Fibroblast of lung (primary cell): ENCODE data around the gene CFAP57. TPM values are rescaled to one million over a fixed set of nuclear protein-coding genes. Genes with fewer than 3 reads are reported as not detected.

ENCODE experiments used
- DNase-seq, 2 donors: peaks; one replicate each; pipeline versions ENCODE4 v3.0.0 to v3.0.0-alpha.2; 2010; ENCODE audit warnings: low read depth in 2 of 2
- H2AFZ ChIP-seq: 2 replicates; pipeline ENCODE4 v1.5.1; 2012; ENCODE audit warnings: low read length, control low read depth, inconsistent platforms
- H3K27ac ChIP-seq: 2 replicates; pipeline ENCODE4 v1.5.1; 2011; ENCODE audit warnings: low read length, control low read depth; ENCODE audit not compliant: insufficient read depth
- H3K27me3 ChIP-seq: 2 replicates; pipeline ENCODE4 v1.5.1; 2011; ENCODE audit warnings: mild to moderate bottlenecking, low read length; ENCODE audit not compliant: control insufficient read depth, insufficient read depth
- H3K36me3 ChIP-seq: 2 replicates; pipeline ENCODE4 v1.5.1; 2011; ENCODE audit warnings: low read length; ENCODE audit not compliant: control insufficient read depth, insufficient read depth
- H3K4me1 ChIP-seq: 2 replicates; pipeline ENCODE4 v1.5.1; 2011; ENCODE audit warnings: low read length; ENCODE audit not compliant: control insufficient read depth, insufficient read depth; ENCODE audit errors: extremely low read depth
- H3K4me2 ChIP-seq: 2 replicates; pipeline ENCODE4 v1.5.1; 2011; ENCODE audit warnings: low read length, control low read depth; ENCODE audit not compliant: insufficient read depth; ENCODE audit errors: extremely low read depth
- H3K4me3 ChIP-seq, 4 experiments: fragments of 200-600 bp in 1 of 4; sonication (generic) in 1 of 4; replicated peaks in 1 of 4; 2 replicates each; pipeline ENCODE4 v1.5.1; 2011 to 2016; ENCODE audit warnings: low read length in 4 of 4, low read depth in 3 of 4, mild to moderate bottlenecking in 3 of 4, control low read depth in 2 of 4, inconsistent platforms in 1 of 4, mixed read lengths in 1 of 4; ENCODE audit not compliant: insufficient read depth in 1 of 4; ENCODE audit errors: control extremely low read depth in 1 of 4
- H3K79me2 ChIP-seq: 2 replicates; pipeline ENCODE4 v1.5.1; 2012; ENCODE audit warnings: mild to moderate bottlenecking, low read length, inconsistent platforms; ENCODE audit not compliant: control insufficient read depth, insufficient read depth
- H3K9ac ChIP-seq: 2 replicates; pipeline ENCODE4 v1.5.1; 2011; ENCODE audit warnings: mild to moderate bottlenecking, low read length, control low read depth; ENCODE audit not compliant: insufficient read depth
- H3K9me3 ChIP-seq: 2 replicates; pipeline ENCODE4 v1.5.1; 2012; ENCODE audit warnings: low read depth, low read length; ENCODE audit not compliant: control insufficient read depth, insufficient read depth
- H4K20me1 ChIP-seq: 2 replicates; pipeline ENCODE4 v1.5.1; 2011; ENCODE audit warnings: low read length; ENCODE audit not compliant: control insufficient read depth, insufficient read depth; ENCODE audit errors: extremely low read depth
- CTCF ChIP-seq, 2 donors: IDR thresholded peaks in 1 of 2; conservative IDR thresholded peaks in 1 of 2; 1 replicate in 1 of 2; 2 replicates in 1 of 2; pipeline ENCODE4 v1.5.1; 2011 to 2012; ENCODE audit warnings: low read length in 2 of 2, control low read depth in 1 of 2, inconsistent platforms in 1 of 2, low read depth in 1 of 2, mild to moderate bottlenecking in 1 of 2
- EZH2 ChIP-seq: IDR thresholded peaks from 2 replicates; pipeline ENCODE4 v1.5.1; 2012; ENCODE audit warnings: low read length, control low read depth, mild to moderate bottlenecking; ENCODE audit errors: missing control alignments
- polyA plus RNA-seq, 2 donors: library from polyadenylated mRNA; depleted of rRNA in 1 of 2; stranded (reverse) in 1 of 2; unstranded in 1 of 2; fragments of >200 nt; gene quantifications; 2 replicates each; pipeline ENCODE4 v1.2.1, GENCODE V29; 2011 to 2012; ENCODE audit warnings: missing spikeins in 1 of 2
- total RNA-seq: library from RNA; depleted of rRNA; stranded (reverse); fragments of >200 nt; gene quantifications from 2 replicates; pipeline ENCODE4 v1.2.1, GENCODE V29; 2014

Gene CFAP57
- total and polyA plus RNA-seq, 2 donors (not counting 1 experiment from before 2014, with no cell fraction given) = 0.17 to 0.22 TPM

GRCh38 chr1:43285269-43285990 is 113.3 kb downstream of the CFAP57 start, which contains the start of gene C1orf210:
Gene C1orf210 (minus strand): TSS chr1:43285581. CDS start chr1:43283270, 2,311 bp downstream.
- no peak within 1 kb of the TSS for H3K9ac ChIP-seq
- no peak within 1 kb of the TSS for H2AFZ ChIP-seq
- TF ChIP-seq CTCF (conservative IDR thresholded peaks at IDR 0.05 in 1 of 2, IDR thresholded peaks at IDR 0.05 in 1 of 2; ENCODE audit: low read depth in 1 of 2, low read length in 2 of 2) (no peak), EZH2 (no peak)
- no peaks in the 10 kb centered on the region for H3K9me3 ChIP-seq
- no peaks in the 10 kb centered on the region for H3K36me3 ChIP-seq
- no peaks in the 10 kb centered on the region for H4K20me1 ChIP-seq
- no peak within 1 kb of the TSS for H3K27ac ChIP-seq
- no peak for DNase-seq
- peaks cover 12% of the 10 kb centered on the region for H3K27me3 ChIP-seq
- H3K79me2 ChIP-seq = no peaks in the 10 kb centered on the region
- no peak within 1 kb of the TSS for H3K4me3 ChIP-seq
- H3K4me1 ChIP-seq = no peaks in the 10 kb centered on the region
- no peak within 1 kb of the TSS for H3K4me2 ChIP-seq

GRCh38 chr1:43286115-43286514 is 114.0 kb downstream of the CFAP57 start:
- H3K9ac ChIP-seq = no peak overlapping the region
- H3K27me3 ChIP-seq = peaks cover 12% of the 10 kb centered on the region
- no peaks in the 10 kb centered on the region for H4K20me1 ChIP-seq
- TF ChIP-seq CTCF (conservative IDR thresholded peaks at IDR 0.05 in 1 of 2, IDR thresholded peaks at IDR 0.05 in 1 of 2; ENCODE audit: low read depth in 1 of 2, low read length in 2 of 2) (no peak), EZH2 (no peak)
- H2AFZ ChIP-seq = no peak overlapping the region
- H3K79me2 ChIP-seq = no peaks in the 10 kb centered on the region
- no peaks in the 10 kb centered on the region for H3K4me1 ChIP-seq
- no peak overlapping the region for H3K4me2 ChIP-seq
- no peak overlapping the region for H3K27ac ChIP-seq
- no peaks in the 10 kb centered on the region for H3K9me3 ChIP-seq
- no peaks in the 10 kb centered on the region for H3K36me3 ChIP-seq
- DNase-seq = no peak
- H3K4me3 ChIP-seq = no peak overlapping the region

GRCh38 chr1:43286533-43286932 is 114.4 kb downstream of the CFAP57 start:
- Histone ChIP-seq H3K9me3 (no peaks in the 10 kb centered on the region), H3K79me2 (no peaks in the 10 kb centered on the region), H3K4me3 (no peak overlapping the region), H3K36me3 (no peaks in the 10 kb centered on the region), H3K4me2 (no peak overlapping the region), H4K20me1 (no peaks in the 10 kb centered on the region), H3K27ac (no peak overlapping the region), H3K9ac (no peak overlapping the region), H3K27me3 (peaks cover 12% of the 10 kb centered on the region), H2AFZ (no peak overlapping the region), H3K4me1 (no peaks in the 10 kb centered on the region)
- DNase-seq = no peak
- no peak for TF ChIP-seq CTCF (conservative IDR thresholded peaks at IDR 0.05 in 1 of 2, IDR thresholded peaks at IDR 0.05 in 1 of 2; ENCODE audit: low read depth in 1 of 2, low read length in 2 of 2)
- no peak for TF ChIP-seq EZH2
